GM12873 (cell line): ENCODE data around the gene NKG7.

ENCODE experiments used
- TF ChIP-seq, protein P1 (sequence below): IDR thresholded peaks from 2 replicates; pipeline ENCODE4 v1.5.1; 2012; ENCODE audit warnings: low read depth, mild to moderate bottlenecking, moderate library complexity, low read length, control low read depth; ENCODE audit not compliant: insufficient read depth; ENCODE audit errors: missing control alignments

NKG7 gene

GRCh38 chr19:51325161-51325976, 47.1 kb downstream of the NKG7 start:
- TF ChIP-seq, protein P1, sequence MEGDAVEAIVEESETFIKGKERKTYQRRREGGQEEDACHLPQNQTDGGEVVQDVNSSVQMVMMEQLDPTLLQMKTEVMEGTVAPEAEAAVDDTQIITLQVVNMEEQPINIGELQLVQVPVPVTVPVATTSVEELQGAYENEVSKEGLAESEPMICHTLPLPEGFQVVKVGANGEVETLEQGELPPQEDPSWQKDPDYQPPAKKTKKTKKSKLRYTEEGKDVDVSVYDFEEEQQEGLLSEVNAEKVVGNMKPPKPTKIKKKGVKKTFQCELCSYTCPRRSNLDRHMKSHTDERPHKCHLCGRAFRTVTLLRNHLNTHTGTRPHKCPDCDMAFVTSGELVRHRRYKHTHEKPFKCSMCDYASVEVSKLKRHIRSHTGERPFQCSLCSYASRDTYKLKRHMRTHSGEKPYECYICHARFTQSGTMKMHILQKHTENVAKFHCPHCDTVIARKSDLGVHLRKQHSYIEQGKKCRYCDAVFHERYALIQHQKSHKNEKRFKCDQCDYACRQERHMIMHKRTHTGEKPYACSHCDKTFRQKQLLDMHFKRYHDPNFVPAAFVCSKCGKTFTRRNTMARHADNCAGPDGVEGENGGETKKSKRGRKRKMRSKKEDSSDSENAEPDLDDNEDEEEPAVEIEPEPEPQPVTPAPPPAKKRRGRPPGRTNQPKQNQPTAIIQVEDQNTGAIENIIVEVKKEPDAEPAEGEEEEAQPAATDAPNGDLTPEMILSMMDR = no peak

GRCh38 chr19:51324167-51324481, 48.3 kb downstream of the NKG7 start:
- TF ChIP-seq, protein P1 = no peak

DNA sequence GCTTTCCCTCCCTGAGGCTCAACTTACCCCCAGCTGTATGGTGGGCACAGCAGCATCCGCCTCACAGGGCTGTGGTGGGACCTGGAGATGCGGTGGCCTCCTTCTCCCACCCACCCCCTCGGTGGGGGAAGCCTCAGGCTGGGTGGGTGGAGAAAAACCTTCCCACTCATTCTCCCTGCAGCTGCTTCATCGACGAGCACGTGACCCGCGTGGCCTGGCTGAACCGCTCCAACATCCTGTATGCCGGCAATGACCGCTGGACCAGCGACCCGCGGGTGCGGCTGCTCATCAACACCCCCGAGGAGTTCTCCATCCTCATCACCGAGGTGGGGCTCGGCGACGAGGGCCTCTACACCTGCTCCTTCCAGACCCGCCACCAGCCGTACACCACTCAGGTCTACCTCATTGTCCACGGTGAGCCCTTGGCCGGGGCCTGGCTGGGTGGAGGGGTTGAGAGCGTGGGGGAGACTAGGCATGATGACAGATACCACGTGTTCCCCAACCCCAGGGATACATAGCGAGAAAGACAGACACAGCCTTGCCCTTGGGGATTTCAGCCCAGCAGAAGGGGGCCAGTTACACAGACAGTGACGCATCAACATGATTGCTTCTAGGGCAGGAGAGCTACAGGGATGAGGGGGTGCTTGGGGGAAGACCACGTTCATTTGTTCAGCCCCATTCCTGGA, 48.8 kb downstream of the NKG7 start:
- TF ChIP-seq, protein P1 = no peak

DNA sequence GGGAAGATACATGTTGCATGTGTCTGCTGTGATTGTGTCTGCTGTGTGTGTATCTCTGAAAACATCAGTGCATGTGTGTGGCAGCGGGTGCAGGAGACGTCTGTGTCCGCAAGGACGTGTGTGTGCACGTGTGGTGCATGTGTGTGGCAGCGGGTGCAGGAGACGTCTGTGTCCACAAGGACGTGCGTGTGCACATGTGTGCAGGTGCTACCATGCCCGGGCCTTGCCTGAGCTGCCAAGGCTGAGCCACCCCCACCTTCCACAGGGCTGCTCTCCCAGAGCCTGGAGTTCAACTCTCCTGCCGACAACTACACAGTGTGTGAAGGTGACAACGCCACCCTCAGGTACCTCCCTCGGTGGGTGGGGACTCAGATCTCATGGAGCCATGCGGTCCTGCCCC, 50.7 kb downstream of the NKG7 start:
- TF ChIP-seq, protein P1 = no peak
